DOHH2 (cell line): ENCODE measurements around the gene A4GALT.

ENCODE experiments used
- H3F3A ChIP-seq: fragments of 200-600 bp; sonication (generic), shearing (Covaris generic); 2 replicates; pipeline ENCODE4 v1.6.0; 2016; ENCODE audit warnings: antibody characterized with exemption, mild to moderate bottlenecking; ENCODE audit not compliant: control insufficient read depth, insufficient read depth
- H3K27ac ChIP-seq: fragments of 200-600 bp; sonication (generic); 2 replicates; pipeline ENCODE4 v1.5.1; 2014; ENCODE audit warnings: low read depth, mild to moderate bottlenecking, low read length, moderate library complexity
- H3K27me3 ChIP-seq: fragments of 200-600 bp; sonication (generic); 2 replicates; pipeline ENCODE4 v1.6.1; 2014; ENCODE audit warnings: mild to moderate bottlenecking, low read length, mixed read lengths; ENCODE audit not compliant: control insufficient read depth
- H3K36me3 ChIP-seq: fragments of 200-600 bp; sonication (generic); 2 replicates; pipeline ENCODE4 v1.6.1; 2014; ENCODE audit warnings: mild to moderate bottlenecking, low read length, moderate library complexity, mixed read lengths; ENCODE audit not compliant: control insufficient read depth
- H3K4me1 ChIP-seq: fragments of 200-600 bp; sonication (generic); 2 replicates; pipeline ENCODE4 v1.6.1; 2014; ENCODE audit warnings: mild to moderate bottlenecking, low read length, mixed read lengths; ENCODE audit not compliant: control insufficient read depth
- H3K4me2 ChIP-seq: fragments of 200-600 bp; sonication (generic); 2 replicates; pipeline ENCODE4 v1.6.0; 2014; ENCODE audit warnings: mild to moderate bottlenecking, low read length, moderate library complexity
- H3K4me3 ChIP-seq: fragments of 200-600 bp; sonication (generic); 2 replicates; pipeline ENCODE4 v1.5.1; 2014; ENCODE audit warnings: mild to moderate bottlenecking, low read length, mixed read lengths
- H3K79me2 ChIP-seq: fragments of 200-600 bp; sonication (generic); 2 replicates; pipeline ENCODE4 v1.6.1; 2014; ENCODE audit warnings: mild to moderate bottlenecking, low read length, mixed read lengths; ENCODE audit not compliant: control insufficient read depth
- H3K9me2 ChIP-seq: fragments of 200-600 bp; sonication (generic); replicated peaks from 2 replicates; pipeline ENCODE4 v1.6.1; 2014; ENCODE audit warnings: mild to moderate bottlenecking, low read length, mixed read lengths; ENCODE audit not compliant: control insufficient read depth
- H3K9me3 ChIP-seq: fragments of 200-600 bp; sonication (generic); 2 replicates; pipeline ENCODE4 v1.6.1; 2014; ENCODE audit warnings: antibody characterized with exemption, low read length, mixed read lengths; ENCODE audit not compliant: control insufficient read depth, insufficient read depth
- H4K20me1 ChIP-seq: fragments of 200-600 bp; sonication (generic); 2 replicates; pipeline ENCODE4 v1.6.0; 2014; ENCODE audit warnings: low read depth, mild to moderate bottlenecking, antibody characterized with exemption, low read length, moderate library complexity; ENCODE audit not compliant: control insufficient read depth, insufficient read depth
- EZH2phosphoT487 ChIP-seq: fragments of 200-600 bp; sonication (generic); IDR thresholded peaks from 2 replicates; pipeline ENCODE4 v1.6.1; 2017; ENCODE audit warnings: borderline replicate concordance, mild to moderate bottlenecking, antibody characterized with exemption, low read length, moderate library complexity, mixed read lengths
- TF ChIP-seq, protein P1 (sequence below): fragments of 200-600 bp; sonication (generic); IDR thresholded peaks from one replicate; pipeline ENCODE4 v1.5.1; 2014; ENCODE audit warnings: antibody characterized with exemption, mild to moderate bottlenecking, low read depth, low read length; ENCODE audit not compliant: poor library complexity, severe bottlenecking

The A4GALT gene

DNA sequence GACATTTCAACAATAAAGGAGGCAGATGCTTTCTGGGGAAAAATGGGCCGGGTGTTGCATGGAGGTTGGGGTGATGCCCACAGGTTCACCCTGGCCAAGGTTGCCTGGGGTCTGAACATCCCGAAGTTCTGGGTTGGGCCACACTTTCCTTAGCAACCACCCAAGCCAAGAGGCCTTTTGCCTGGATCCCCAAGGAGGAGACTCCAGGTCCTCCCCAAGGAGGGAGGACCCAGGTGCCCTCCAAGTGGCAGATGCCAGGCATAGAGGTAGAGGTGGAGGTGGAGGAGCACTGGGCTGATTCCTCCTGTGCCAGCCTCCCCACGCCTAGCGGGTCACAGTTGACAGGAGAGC, 72.7 kb downstream of the A4GALT start:
- peaks cover 63% of the 10 kb centered on the region for H3K79me2 ChIP-seq
- TF ChIP-seq, protein P1, sequence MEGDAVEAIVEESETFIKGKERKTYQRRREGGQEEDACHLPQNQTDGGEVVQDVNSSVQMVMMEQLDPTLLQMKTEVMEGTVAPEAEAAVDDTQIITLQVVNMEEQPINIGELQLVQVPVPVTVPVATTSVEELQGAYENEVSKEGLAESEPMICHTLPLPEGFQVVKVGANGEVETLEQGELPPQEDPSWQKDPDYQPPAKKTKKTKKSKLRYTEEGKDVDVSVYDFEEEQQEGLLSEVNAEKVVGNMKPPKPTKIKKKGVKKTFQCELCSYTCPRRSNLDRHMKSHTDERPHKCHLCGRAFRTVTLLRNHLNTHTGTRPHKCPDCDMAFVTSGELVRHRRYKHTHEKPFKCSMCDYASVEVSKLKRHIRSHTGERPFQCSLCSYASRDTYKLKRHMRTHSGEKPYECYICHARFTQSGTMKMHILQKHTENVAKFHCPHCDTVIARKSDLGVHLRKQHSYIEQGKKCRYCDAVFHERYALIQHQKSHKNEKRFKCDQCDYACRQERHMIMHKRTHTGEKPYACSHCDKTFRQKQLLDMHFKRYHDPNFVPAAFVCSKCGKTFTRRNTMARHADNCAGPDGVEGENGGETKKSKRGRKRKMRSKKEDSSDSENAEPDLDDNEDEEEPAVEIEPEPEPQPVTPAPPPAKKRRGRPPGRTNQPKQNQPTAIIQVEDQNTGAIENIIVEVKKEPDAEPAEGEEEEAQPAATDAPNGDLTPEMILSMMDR = no peak
- no peak for TF ChIP-seq EZH2phosphoT487
- H3K9me3 ChIP-seq = no peaks in the 10 kb centered on the region
- peak overlapping the region; percentile 99 for H3K4me2 ChIP-seq
- H3K36me3 ChIP-seq = peaks cover 3% of the 10 kb centered on the region; the same call in 1 of the 2 replicates
- H3K9me2 ChIP-seq = no peaks in the 10 kb centered on the region
- H3K27me3 ChIP-seq = no peaks in the 10 kb centered on the region
- peaks cover 64% of the 10 kb centered on the region for H3K4me1 ChIP-seq
- no peaks in the 10 kb centered on the region for H3F3A ChIP-seq
- peak overlapping the region; percentile 100 for H3K4me3 ChIP-seq
- H3K27ac ChIP-seq = no peak overlapping the region
- H4K20me1 ChIP-seq = peaks cover 10% of the 10 kb centered on the region; the same call in 1 of the 2 replicates

GRCh38 chr22:42646569-42647525, 73.8 kb downstream of the A4GALT start:
- Histone ChIP-seq H3K9me2 (no peaks in the 10 kb centered on the region), H3K9me3 (no peaks in the 10 kb centered on the region), H3K79me2 (peaks cover 72% of the 10 kb centered on the region), H3K4me3 (peak overlapping the region; percentile 9), H3K27ac (no peak overlapping the region), H4K20me1 (peaks cover 10% of the 10 kb centered on the region; the same call in 1 of the 2 replicates), H3F3A (no peaks in the 10 kb centered on the region), H3K4me2 (peak overlapping the region; percentile 38), H3K4me1 (peaks cover 65% of the 10 kb centered on the region), H3K36me3 (peaks cover 3% of the 10 kb centered on the region; the same call in 1 of the 2 replicates), H3K27me3 (no peaks in the 10 kb centered on the region)
- TF ChIP-seq, protein P1 = no peak

GRCh38 chr22:42645938-42646568, 74.6 kb downstream of the A4GALT start:
- H3K4me2 ChIP-seq = peak overlapping the region; percentile 38
- TF ChIP-seq, protein P1 = no peak
- TF ChIP-seq EZH2phosphoT487 = no peak

More at GRCh38 chr22:42645938-42646568, 74.6 kb downstream of the A4GALT start:
- Histone ChIP-seq H3K79me2 (peaks cover 75% of the 10 kb centered on the region), H3K4me1 (peaks cover 65% of the 10 kb centered on the region), H3K9me2 (no peaks in the 10 kb centered on the region), H3K36me3 (peaks cover 3% of the 10 kb centered on the region; the same call in 1 of the 2 replicates), H3F3A (no peaks in the 10 kb centered on the region), H3K4me3 (peak overlapping the region; percentile 18; the same call in 1 of the 2 replicates), H3K27me3 (no peaks in the 10 kb centered on the region), H3K27ac (no peak overlapping the region), H3K9me3 (no peaks in the 10 kb centered on the region), H4K20me1 (peaks cover 10% of the 10 kb centered on the region; the same call in 1 of the 2 replicates)
